KOPT-K1 (cell line): ENCODE results near the gene F7.
"Not testable (repeated sequence)": the region's sequence is repeated elsewhere in the genome, so short reads cannot be mapped to it uniquely, and the experiment has no call there.

Source experiments
- H3K27ac ChIP-seq: fragments of 200-600 bp; sonication (generic); 2 replicates; pipeline ENCODE4 v1.5.1; 2016; ENCODE audit warnings: antibody characterized with exemption, mild to moderate bottlenecking, low read depth, low read length; ENCODE audit not compliant: poor library complexity, severe bottlenecking
- H3K36me3 ChIP-seq: fragments of 200-600 bp; sonication (generic); 2 replicates; pipeline ENCODE4 v1.5.1; 2017; ENCODE audit warnings: antibody characterized with exemption, mild to moderate bottlenecking, low read length, moderate library complexity; ENCODE audit not compliant: insufficient read depth
- H3K9me3 ChIP-seq: fragments of 200-600 bp; sonication (generic); 2 replicates; pipeline ENCODE4 v1.5.1; 2017; ENCODE audit warnings: antibody characterized with exemption, low read length, mild to moderate bottlenecking; ENCODE audit not compliant: insufficient read depth, poor library complexity, severe bottlenecking

F7 gene

GRCh38 chr13:113105032-113105920 lies at the start of gene F7:
Gene F7, plus strand, starts transcription at chr13:113105791. Its CDS starts 51 bp downstream, at chr13:113105842.
- Histone ChIP-seq H3K27ac (no peak within 1 kb of the TSS), H3K9me3 (peaks cover 12% of the 10 kb centered on the region), H3K36me3 (no peaks in the 10 kb centered on the region)

GRCh38 chr13:113057084-113057483 lies 48.5 kb upstream of the F7 start:
- Histone ChIP-seq H3K27ac (no peak overlapping the region), H3K9me3 (peaks cover 31% of the 10 kb centered on the region), H3K36me3 (no peaks in the 10 kb centered on the region)

GRCh38 chr13:113057559-113057958 lies 48.0 kb upstream of the F7 start:
- H3K9me3 ChIP-seq: peaks cover 31% of the 10 kb centered on the region
- H3K36me3 ChIP-seq, H3K27ac ChIP-seq: not testable (repeated sequence)

GRCh38 chr13:113058129-113058987 lies 47.2 kb upstream of the F7 start:
- Histone ChIP-seq H3K9me3 (peaks cover 31% of the 10 kb centered on the region), H3K36me3 (no peaks in the 10 kb centered on the region)

GRCh38 chr13:113058988-113059850 lies 46.4 kb upstream of the F7 start:
- peaks cover 31% of the 10 kb centered on the region for H3K9me3 ChIP-seq
- no peaks in the 10 kb centered on the region for H3K36me3 ChIP-seq
- H3K27ac ChIP-seq: no peak overlapping the region

More at GRCh38 chr13:113058129-113058987, 47.2 kb upstream of the F7 start:
- H3K27ac ChIP-seq: no peak overlapping the region

GRCh38 chr13:113059891-113060290 lies 45.7 kb upstream of the F7 start:
- Histone ChIP-seq H3K36me3 (no peaks in the 10 kb centered on the region), H3K9me3 (peaks cover 31% of the 10 kb centered on the region), H3K27ac (no peak overlapping the region)

GRCh38 chr13:113060557-113061270 lies 44.9 kb upstream of the F7 start:
- peaks cover 31% of the 10 kb centered on the region for H3K9me3 ChIP-seq
- no peaks in the 10 kb centered on the region for H3K36me3 ChIP-seq
- H3K27ac ChIP-seq: no peak overlapping the region

- Histone ChIP-seq H3K27ac (no peak overlapping the region), H3K9me3 (peaks cover 28% of the 10 kb centered on the region), H3K36me3 (no peaks in the 10 kb centered on the region)
Measured at GRCh38 chr13:113061271-113061625, 44.3 kb upstream of the F7 start.

- Histone ChIP-seq H3K36me3 (no peaks in the 10 kb centered on the region), H3K27ac (no peak overlapping the region)
Measured at GRCh38 chr13:113061796-113062425, 43.7 kb upstream of the F7 start.

GRCh38 chr13:113062691-113063090 lies 42.9 kb upstream of the F7 start:
- Histone ChIP-seq H3K9me3 (peaks cover 13% of the 10 kb centered on the region), H3K36me3 (no peaks in the 10 kb centered on the region), H3K27ac (no peak overlapping the region)

More at GRCh38 chr13:113061796-113062425, 43.7 kb upstream of the F7 start:
- H3K9me3 ChIP-seq: peaks cover 21% of the 10 kb centered on the region

- H3K36me3 ChIP-seq: no peaks in the 10 kb centered on the region
- H3K9me3 ChIP-seq: peaks cover 9% of the 10 kb centered on the region
- H3K27ac ChIP-seq: no peak overlapping the region
Measured at GRCh38 chr13:113063091-113063491, 42.5 kb upstream of the F7 start.

- Histone ChIP-seq H3K36me3 (no peaks in the 10 kb centered on the region), H3K27ac (no peak overlapping the region), H3K9me3 (no peaks in the 10 kb centered on the region)
Measured at GRCh38 chr13:113064000-113064533, 41.5 kb upstream of the F7 start.

GRCh38 chr13:113064534-113065405 lies 40.8 kb upstream of the F7 start:
- Histone ChIP-seq H3K27ac (no peak overlapping the region), H3K36me3 (no peaks in the 10 kb centered on the region), H3K9me3 (no peaks in the 10 kb centered on the region)
